Suprapubic skin (tissue), 3 donors: ENCODE measurements around the gene STK10.

ENCODE experiments used
- EP300 ChIP-seq: sonication (generic); formaldehyde crosslinking; IDR thresholded peaks from one replicate; pipeline ENCODE4 v1.6.1; 2017; ENCODE audit warnings: antibody characterized with exemption
- POLR2A ChIP-seq, 2 donors: fragments of 450-650 bp; IDR thresholded peaks; one replicate each; pipeline ENCODE4 v1.6.1; 2017; ENCODE audit warnings: antibody characterized with exemption in 2 of 2, mild to moderate bottlenecking in 2 of 2, moderate library complexity in 2 of 2
- TF ChIP-seq, protein P1 (sequence below), 2 donors: fragments of 200-600 bp in 1 of 2; fragments of 450-650 bp in 1 of 2; sonication (generic) in 1 of 2; IDR thresholded peaks; one replicate each; pipeline ENCODE4 v1.5.1; 2016 to 2019; ENCODE audit warnings: antibody characterized with exemption in 2 of 2, mild to moderate bottlenecking in 1 of 2, moderate library complexity in 1 of 2

DNA sequence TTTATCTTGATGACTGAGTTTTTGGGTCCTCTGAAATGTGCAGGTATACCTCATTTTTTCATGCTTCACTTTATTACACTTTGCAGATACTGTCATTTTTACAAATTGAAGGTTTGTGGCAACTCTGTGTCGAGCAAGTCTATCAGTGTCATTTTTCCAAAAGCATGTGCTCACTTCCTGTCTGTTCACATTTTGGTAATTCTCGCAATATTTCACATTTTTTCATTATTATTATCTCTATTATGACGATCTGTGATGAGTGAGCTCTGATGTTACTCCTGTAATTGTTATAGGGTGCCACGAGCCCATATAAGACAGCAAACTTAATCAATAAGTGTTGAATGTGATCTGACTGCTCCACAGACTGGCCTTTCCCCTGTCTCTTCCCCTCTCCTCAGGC, 108.1 kb downstream of the STK10 start:
- TF ChIP-seq, protein P1, sequence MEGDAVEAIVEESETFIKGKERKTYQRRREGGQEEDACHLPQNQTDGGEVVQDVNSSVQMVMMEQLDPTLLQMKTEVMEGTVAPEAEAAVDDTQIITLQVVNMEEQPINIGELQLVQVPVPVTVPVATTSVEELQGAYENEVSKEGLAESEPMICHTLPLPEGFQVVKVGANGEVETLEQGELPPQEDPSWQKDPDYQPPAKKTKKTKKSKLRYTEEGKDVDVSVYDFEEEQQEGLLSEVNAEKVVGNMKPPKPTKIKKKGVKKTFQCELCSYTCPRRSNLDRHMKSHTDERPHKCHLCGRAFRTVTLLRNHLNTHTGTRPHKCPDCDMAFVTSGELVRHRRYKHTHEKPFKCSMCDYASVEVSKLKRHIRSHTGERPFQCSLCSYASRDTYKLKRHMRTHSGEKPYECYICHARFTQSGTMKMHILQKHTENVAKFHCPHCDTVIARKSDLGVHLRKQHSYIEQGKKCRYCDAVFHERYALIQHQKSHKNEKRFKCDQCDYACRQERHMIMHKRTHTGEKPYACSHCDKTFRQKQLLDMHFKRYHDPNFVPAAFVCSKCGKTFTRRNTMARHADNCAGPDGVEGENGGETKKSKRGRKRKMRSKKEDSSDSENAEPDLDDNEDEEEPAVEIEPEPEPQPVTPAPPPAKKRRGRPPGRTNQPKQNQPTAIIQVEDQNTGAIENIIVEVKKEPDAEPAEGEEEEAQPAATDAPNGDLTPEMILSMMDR (IDR thresholded peaks at IDR 0.05): no peak
- TF ChIP-seq EP300 (no peak), POLR2A (IDR thresholded peaks at IDR 0.05) (no peak)
